H1 (cell line): ENCODE measurements around the gene PACS1. TPM values are rescaled to one million over a fixed set of nuclear protein-coding genes. Genes with fewer than 3 reads are reported as not detected.

Source experiments
- CTCF ChIA-PET: fragments of 300-600 bp; sonication (Branson Sonifier 250); formaldehyde crosslinking; loops from one replicate; lab custom pipeline; 2021; ENCODE audit not compliant: partially characterized antibody; lab: Charles Lee
- POLR2A ChIA-PET: fragments of 300-600 bp; sonication (Branson Sonifier 250); formaldehyde crosslinking; loops from one replicate; lab custom pipeline; 2021; ENCODE audit warnings: inconsistent platforms; ENCODE audit not compliant: partially characterized antibody; lab: Charles Lee
- DNase-seq, 2 experiments: peaks; one replicate each; pipeline versions ENCODE4 v3.0.0 to v3.0.0-alpha.2; 2010 to 2022; ENCODE audit warnings: low spot score in 2 of 2, low read depth in 1 of 2, mixed read lengths in 1 of 2
- FAIRE-seq: peaks from 2 replicates; lab custom pipeline; 2011; peaks lifted over from hg19 to GRCh38; lab: Jason Lieb, UNC
- H2AFZ ChIP-seq: 2 replicates; pipeline ENCODE4 v1.8.1; 2012; ENCODE audit warnings: low read length, inconsistent platforms
- H2AK5ac ChIP-seq: 2 replicates; pipeline ENCODE4 v1.6.1; 2013; ENCODE audit warnings: low read depth, low read length
- H2BK120ac ChIP-seq: replicated peaks from 2 replicates; pipeline ENCODE3; 2013; ENCODE audit warnings: low read depth, low read length, inconsistent platforms
- H2BK12ac ChIP-seq: 2 replicates; pipeline ENCODE4 v1.6.1; 2013; ENCODE audit warnings: low read depth, low read length
- H2BK15ac ChIP-seq: 2 replicates; pipeline ENCODE4 v1.6.1; 2013; ENCODE audit warnings: low read length
- H2BK20ac ChIP-seq: 2 replicates; pipeline ENCODE4 v1.6.1; 2013; ENCODE audit warnings: low read length
- H2BK5ac ChIP-seq: 2 replicates; pipeline ENCODE4 v1.6.1; 2013; ENCODE audit warnings: low read depth, low read length
- H3K14ac ChIP-seq: 2 replicates; pipeline ENCODE4 v1.6.1; 2013; ENCODE audit warnings: inconsistent platforms; ENCODE audit not compliant: insufficient read length
- H3K18ac ChIP-seq: 2 replicates; pipeline ENCODE4 v1.6.1; 2013; ENCODE audit warnings: low read length; ENCODE audit errors: extremely low read depth
- H3K23ac ChIP-seq: 2 replicates; pipeline ENCODE4 v1.6.1; 2013; ENCODE audit warnings: inconsistent platforms; ENCODE audit not compliant: insufficient read length
- H3K23me2 ChIP-seq: 2 replicates; pipeline ENCODE4 v1.6.1; 2013; ENCODE audit warnings: low read depth, low read length
- H3K27ac ChIP-seq: 2 replicates; pipeline ENCODE4 v1.6.1; 2011; ENCODE audit warnings: low read depth, low read length, inconsistent platforms
- H3K27me3 ChIP-seq, 4 experiments: replicated peaks in 1 of 4; 1 replicate in 1 of 4; 2 replicates in 3 of 4; pipeline versions ENCODE4 v1.6.1 to v1.8.1; 2011 to 2013; ENCODE audit warnings: low read length in 3 of 4, mild to moderate bottlenecking in 3 of 4, inconsistent platforms in 2 of 4, mixed read lengths in 2 of 4, moderate library complexity in 1 of 4; ENCODE audit not compliant: control insufficient read depth in 3 of 4, insufficient read depth in 3 of 4; ENCODE audit errors: extremely low read depth in 1 of 4
- H3K36me3 ChIP-seq, 4 experiments: 2 replicates each; pipeline versions ENCODE4 v1.6.1 to v1.8.1; 2011 to 2013; ENCODE audit warnings: mild to moderate bottlenecking in 4 of 4, low read length in 3 of 4, moderate library complexity in 2 of 4, control low read depth in 1 of 4, inconsistent platforms in 1 of 4; ENCODE audit not compliant: insufficient read depth in 4 of 4, control insufficient read depth in 2 of 4
- H3K4ac ChIP-seq: replicated peaks from 2 replicates; pipeline ENCODE3; 2013; ENCODE audit warnings: low read length, low read depth, mixed read lengths, inconsistent platforms; ENCODE audit not compliant: insufficient read length
- H3K4me1 ChIP-seq, 4 experiments: replicated peaks in 1 of 4; 1 replicate in 1 of 4; 2 replicates in 3 of 4; pipeline versions ENCODE4 v1.6.1 to v1.8.1; 2011 to 2013; ENCODE audit warnings: low read length in 3 of 4, inconsistent platforms in 2 of 4, mixed read lengths in 1 of 4; ENCODE audit not compliant: insufficient read depth in 4 of 4, control insufficient read depth in 3 of 4
- H3K4me2 ChIP-seq, 2 experiments: 2 replicates each; pipeline versions ENCODE4 v1.6.1 to v1.8.1; 2011 to 2013; ENCODE audit warnings: low read depth in 2 of 2, low read length in 2 of 2, control low read depth in 1 of 2, inconsistent platforms in 1 of 2, mild to moderate bottlenecking in 1 of 2; ENCODE audit not compliant: insufficient read depth in 1 of 2
- H3K4me3 ChIP-seq, 4 experiments: fragments of 200-600, 300-600 bp in 1 of 4; sonication (generic), shearing (Covaris generic), sonication (Bioruptor Twin) in 1 of 4; 2 replicates each; pipeline versions ENCODE4 v1.5.1 to v1.8.1; 2011 to 2016; ENCODE audit warnings: low read length in 4 of 4, low read depth in 3 of 4, control low read depth in 2 of 4, inconsistent platforms in 2 of 4, mild to moderate bottlenecking in 2 of 4, mixed read lengths in 1 of 4, moderate library complexity in 1 of 4; ENCODE audit not compliant: insufficient read depth in 2 of 4; ENCODE audit errors: extremely low read depth in 1 of 4
- H3K56ac ChIP-seq: replicated peaks from 2 replicates; pipeline ENCODE3; 2013; ENCODE audit warnings: low read depth, mild to moderate bottlenecking, mixed read lengths, low read length, inconsistent platforms; ENCODE audit not compliant: insufficient read length
- H3K79me1 ChIP-seq: 2 replicates; pipeline ENCODE4 v1.6.1; 2013; ENCODE audit warnings: low read depth, low read length, control low read depth
- H3K79me2 ChIP-seq, 2 experiments: 2 replicates each; pipeline versions ENCODE4 v1.6.1 to v1.8.1; 2012 to 2013; ENCODE audit warnings: low read length in 2 of 2, mild to moderate bottlenecking in 2 of 2, inconsistent platforms in 1 of 2; ENCODE audit not compliant: insufficient read depth in 2 of 2, control insufficient read depth in 1 of 2
- H3K9ac ChIP-seq, 4 experiments: replicated peaks in 1 of 4; 1 replicate in 1 of 4; 2 replicates in 3 of 4; pipeline versions ENCODE4 v1.6.1 to v1.8.1; 2011 to 2013; ENCODE audit warnings: low read depth in 3 of 4, low read length in 3 of 4, control low read depth in 2 of 4, mild to moderate bottlenecking in 2 of 4, moderate library complexity in 2 of 4, inconsistent platforms in 1 of 4; ENCODE audit errors: extremely low read depth in 1 of 4
- H3K9me3 ChIP-seq, 2 experiments: 2 replicates each; pipeline versions ENCODE4 v1.6.1 to v1.8.1; 2012 to 2013; ENCODE audit warnings: mild to moderate bottlenecking in 2 of 2, moderate library complexity in 2 of 2, control low read depth in 1 of 2, inconsistent platforms in 1 of 2, low read depth in 1 of 2, low read length in 1 of 2, mixed read lengths in 1 of 2; ENCODE audit not compliant: insufficient read depth in 2 of 2
- H4K20me1 ChIP-seq, 2 experiments: replicated peaks in 1 of 2; 2 replicates each; pipeline versions ENCODE3 to v1.8.1; 2011 to 2013; ENCODE audit warnings: inconsistent platforms in 2 of 2, low read length in 2 of 2, mild to moderate bottlenecking in 1 of 2; ENCODE audit not compliant: insufficient read depth in 2 of 2, control insufficient read depth in 1 of 2
- H4K5ac ChIP-seq: 2 replicates; pipeline ENCODE4 v1.6.1; 2013; ENCODE audit warnings: low read length, low read depth, mixed read lengths, inconsistent platforms; ENCODE audit not compliant: insufficient read length
- H4K8ac ChIP-seq: 2 replicates; pipeline ENCODE4 v1.8.0; 2013; ENCODE audit warnings: mild to moderate bottlenecking, moderate library complexity, low read length, inconsistent platforms; ENCODE audit not compliant: insufficient read depth; ENCODE audit errors: extremely low read depth
- H4K91ac ChIP-seq: replicated peaks from 2 replicates; pipeline ENCODE3; 2013; ENCODE audit warnings: low read length, mixed read lengths, inconsistent platforms; ENCODE audit not compliant: insufficient read length
- CBX8 ChIP-seq: fragments of 300-800, 300-1000 bp; sonication (generic); IDR thresholded peaks from 2 replicates; pipeline ENCODE4 v1.7.1; 2016; ENCODE audit warnings: low read depth, low read length, borderline replicate concordance
- CEBPB ChIP-seq: IDR thresholded peaks from 2 replicates; pipeline ENCODE4 v1.6.1; 2012; ENCODE audit warnings: low read depth, low read length
- JUN ChIP-seq: IDR thresholded peaks from 2 replicates; pipeline ENCODE4 v1.6.1; 2011; ENCODE audit warnings: low read depth, mild to moderate bottlenecking, improper control_type of control experiment, low read length
- JUND ChIP-seq: IDR thresholded peaks from 2 replicates; pipeline ENCODE4 v1.6.1; 2011; ENCODE audit warnings: mild to moderate bottlenecking, improper control_type of control experiment, low read length
- RBBP5 ChIP-seq: IDR thresholded peaks from 2 replicates; pipeline ENCODE4 v1.7.1; 2012; ENCODE audit warnings: low read depth, mild to moderate bottlenecking, inconsistent platforms, low read length, moderate library complexity, borderline replicate concordance
- RXRA ChIP-seq: IDR thresholded peaks from 2 replicates; pipeline ENCODE4 v1.6.1; 2011; ENCODE audit warnings: low read depth, mild to moderate bottlenecking, low read length, moderate library complexity; ENCODE audit not compliant: insufficient read depth
- SIN3A ChIP-seq, 2 experiments: IDR thresholded peaks in 1 of 2; conservative IDR thresholded peaks in 1 of 2; 2 replicates each; pipeline ENCODE4 v1.6.1; 2011 to 2012; ENCODE audit warnings: low read length in 2 of 2, improper control_type of control experiment in 1 of 2, low read depth in 1 of 2, mild to moderate bottlenecking in 1 of 2
- SP2 ChIP-seq: IDR thresholded peaks from 2 replicates; pipeline ENCODE4 v1.6.1; 2012; ENCODE audit warnings: mild to moderate bottlenecking, low read length, inconsistent platforms
- YY1 ChIP-seq: IDR thresholded peaks from 2 replicates; pipeline ENCODE4 v1.6.1; 2011; ENCODE audit warnings: low read depth, mild to moderate bottlenecking, low read length
- WGBS, 2 experiments: shearing (Covaris generic) in 1 of 2; methylation state at CpG; one replicate each; pipeline versions ENCODE4 v1.1.6 to v1.1.7; 2013 to 2015; ENCODE audit warnings: low lambda C conversion rate in 2 of 2, mixed read lengths in 2 of 2, inconsistent platforms in 1 of 2, low coverage in 1 of 2, missing lambda C conversion rate in 1 of 2; ENCODE audit not compliant: insufficient replicate concordance in 2 of 2, insufficient coverage in 1 of 2, insufficient read length in 1 of 2; ENCODE audit errors: extremely low coverage in 1 of 2, missing lambda C conversion rate in 1 of 2; 5-methylcytosine and 5-hydroxymethylcytosine counted together
- polyA plus RNA-seq, 7 experiments: library from polyadenylated mRNA; depleted of rRNA in 3 of 7; stranded (reverse) in 5 of 7; unstranded in 2 of 7; fragments of >200 nt in 5 of 7; fragments of 200-250 nt in 2 of 7; gene quantifications; 1 replicate in 5 of 7; 2 replicates in 1 of 7; 4 replicates in 1 of 7; pipeline versions ENCODE4 v1.2.1 to v1.2.3, GENCODE V29; 2011 to 2013; ENCODE audit warnings: missing spikeins in 2 of 7, mixed read lengths in 2 of 7
- total RNA-seq: library from RNA; stranded (reverse); fragmentation: NEBNext Ultra II Directional; extraction: Animal tissue kit (Norgen Biotek cat#: 25700); gene quantifications from 2 replicates; pipeline ENCODE4 v1.2.1, GENCODE V29; 2021
- TF ChIP-seq, protein P1 (sequence below): IDR thresholded peaks from 2 replicates; pipeline ENCODE4 v1.6.1; 2012; ENCODE audit warnings: inconsistent platforms

Gene PACS1
- total and polyA plus RNA-seq, 2 of the 8 experiments (the other 6 are each of a cell fraction or from before 2014, with no cell fraction given): 11.5 to 36.0 TPM

DNA sequence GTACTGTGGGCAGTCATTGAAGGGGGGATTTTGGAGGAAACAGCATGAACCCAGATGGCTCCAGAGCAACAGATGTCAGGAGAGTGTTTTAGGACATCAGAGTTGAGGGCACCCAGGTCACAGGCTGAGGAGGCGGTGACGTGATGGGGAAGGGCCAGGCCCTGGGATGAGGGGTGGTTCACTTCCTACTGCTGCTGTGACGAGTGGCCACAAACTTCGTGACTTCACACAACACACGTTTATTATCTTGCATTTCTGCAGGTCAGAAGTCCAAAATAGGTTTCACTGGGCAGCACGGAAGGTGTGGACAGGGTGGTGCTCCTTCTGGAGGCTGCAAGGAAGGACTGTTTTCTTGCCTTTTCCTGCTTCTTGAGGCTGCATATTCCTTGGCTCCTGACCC, 120.7 kb downstream of the PACS1 start:
- CTCF ChIA-PET: interaction anchor here (1.1 kb wide), 1 partner anchor 31 kb away, joined by 4 read pairs; no protein-coding TSS in a partner anchor
- Histone ChIP-seq H2BK15ac (no peak overlapping the region), H3K23me2 (no peaks in the 10 kb centered on the region), H3K56ac (no peak overlapping the region), H3K4me1 (no peaks in the 10 kb centered on the region; a peak in 1 of 7 replicates), H3K27ac (no peak overlapping the region), H3K79me2 (no peaks in the 10 kb centered on the region), H3K9me3 (no peaks in the 10 kb centered on the region), H3K4ac (no peak overlapping the region), H4K8ac (no peak overlapping the region), H3K18ac (no peak overlapping the region), H3K27me3 (no peaks in the 10 kb centered on the region), H2BK20ac (no peak overlapping the region), H3K4me3 (no peak overlapping the region), H2AK5ac (no peak overlapping the region), H3K9ac (no peak overlapping the region), H2BK120ac (no peak overlapping the region), H3K4me2 (no peak overlapping the region), H2BK5ac (no peak overlapping the region), H4K20me1 (peaks cover 0 to 1% of the 10 kb centered on the region in 2 experiments), H2AFZ (no peak overlapping the region), H3K79me1 (no peaks in the 10 kb centered on the region), H4K91ac (no peak overlapping the region), H3K14ac (no peak overlapping the region), H2BK12ac (no peak overlapping the region), H3K36me3 (no peaks in the 10 kb centered on the region), H4K5ac (no peak overlapping the region), H3K23ac (no peak overlapping the region)
- TF ChIP-seq SIN3A (conservative IDR thresholded peaks at IDR 0.05 in 1 of 2, IDR thresholded peaks at IDR 0.05 in 1 of 2; ENCODE audit: low read depth in 1 of 2, low read length in 2 of 2) (no peak), RXRA (no peak), YY1 (no peak), RBBP5 (no peak), SP2 (no peak), CEBPB (no peak), CBX8 (no peak), JUND (no peak), JUN (no peak)
- TF ChIP-seq, protein P1, sequence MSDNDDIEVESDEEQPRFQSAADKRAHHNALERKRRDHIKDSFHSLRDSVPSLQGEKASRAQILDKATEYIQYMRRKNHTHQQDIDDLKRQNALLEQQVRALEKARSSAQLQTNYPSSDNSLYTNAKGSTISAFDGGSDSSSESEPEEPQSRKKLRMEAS: no peak
- WGBS, 2 experiments: 91% methylated on average over 6 of the region's 6 CpGs; no CpG with 5 or more reads in 1 of the 2 experiments
- POLR2A ChIA-PET: no interaction called here
- DNase-seq: no peak
- no peak for FAIRE-seq
